Stimulated activated naive CD4-positive, alpha-beta T cell (primary cell): ENCODE data around the gene MECR.
A peak's percentile ranks its signal among the peaks of the same experiment; 100 is the strongest.
"Not testable (repeated sequence)": the region's sequence is repeated elsewhere in the genome, so short reads cannot be mapped to it uniquely, and the experiment has no call there.

Experiments
- DNase-seq, 6 experiments: peaks; one replicate each; lab custom pipeline; 2025; lab: John Stamatoyannopoulos, UW

The MECR gene

DNA sequence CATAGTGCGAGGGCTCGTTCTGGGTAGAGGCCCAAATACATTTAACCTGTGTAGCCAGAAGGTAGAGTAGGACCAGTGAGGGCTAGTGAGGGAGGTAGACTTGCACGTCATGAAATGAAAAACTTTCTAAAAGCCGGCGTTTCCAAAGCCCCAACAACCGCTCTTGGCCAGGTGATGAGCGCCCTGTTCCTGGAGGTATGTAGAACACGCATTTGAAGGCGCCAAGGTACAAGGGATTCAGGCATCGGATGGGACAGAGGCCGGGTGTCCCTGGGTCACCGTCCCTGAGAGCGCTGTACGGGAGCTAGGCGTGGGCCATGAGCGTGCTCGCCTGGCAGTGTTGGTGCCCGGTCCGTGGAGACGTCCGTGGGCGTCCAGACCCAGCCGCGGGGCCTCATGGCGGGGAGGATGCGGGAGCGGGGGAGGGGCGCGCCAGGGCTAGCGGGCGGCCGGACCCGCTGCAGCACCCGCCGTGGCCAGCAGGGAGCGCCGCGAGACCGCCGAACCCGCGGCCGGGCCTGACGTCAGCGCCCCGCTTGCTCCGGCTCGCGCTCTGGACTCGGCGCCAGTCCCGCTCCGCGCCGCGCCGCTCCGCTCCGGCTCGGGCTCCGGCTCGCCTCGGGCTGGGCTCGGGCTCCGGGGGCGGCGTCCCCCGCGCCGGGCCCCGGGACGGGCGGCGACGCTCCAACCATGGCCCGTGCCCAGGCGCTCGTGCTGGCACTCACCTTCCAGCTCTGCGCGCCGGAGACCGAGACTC, 5.4 kb upstream of the MECR start, which contains the start of gene PTPRU:
Gene PTPRU (plus strand): TSS at position 568 of the 757 bp plus-strand sequence. CDS start 123 bp downstream, at position 691.
- DNase-seq, result peak; percentile 50 to 81 (median 72)

- DNase-seq, result not testable (repeated sequence)
Measured at GRCh38 chr1:29234881-29235280, 4.1 kb upstream of the MECR start.

GRCh38 chr1:29234471-29234870, 3.7 kb upstream of the MECR start:
- no peak for DNase-seq

GRCh38 chr1:29233693-29234092, 3.0 kb upstream of the MECR start:
- no peak for DNase-seq

DNA sequence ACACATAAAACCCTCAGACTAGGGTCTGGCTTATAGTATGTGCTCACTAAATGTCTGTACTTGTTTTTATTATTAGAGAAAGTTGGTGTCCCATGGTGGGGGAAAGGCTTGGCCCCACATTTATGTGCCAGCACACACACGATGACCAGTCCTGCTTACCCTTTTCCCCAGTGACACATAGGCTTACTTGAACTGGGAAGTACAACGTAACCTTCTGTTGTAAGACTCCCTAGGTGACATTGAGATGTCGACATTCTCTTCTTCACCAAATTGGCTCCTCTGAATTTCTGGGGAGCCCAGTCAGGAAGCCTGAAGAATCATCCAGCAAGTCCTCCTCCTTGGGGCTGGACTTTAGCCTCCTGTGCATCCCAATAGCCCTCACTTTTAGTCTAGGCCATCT, 1.7 kb upstream of the MECR start:
- no peak for DNase-seq

DNA sequence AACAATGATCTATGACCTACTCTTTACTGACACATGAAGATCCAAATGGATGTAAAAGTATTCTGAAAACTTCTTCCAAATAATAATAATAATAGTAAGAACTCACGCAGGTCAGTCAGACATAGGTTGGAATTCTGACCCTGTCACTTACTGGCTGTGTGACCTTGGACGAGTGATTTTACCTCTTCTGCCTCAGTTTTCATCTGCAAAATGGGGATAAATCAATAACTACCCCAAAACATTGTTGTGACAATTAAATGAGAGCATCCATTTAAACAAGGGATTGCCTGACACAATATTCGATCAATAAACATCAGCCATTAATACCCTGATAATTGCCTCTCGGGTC, 556 bp downstream of the MECR start:
- DNase-seq, result no peak

GRCh38 chr1:29227511-29227910, 3.2 kb downstream of the MECR start:
- no peak for DNase-seq

GRCh38 chr1:29225361-29225760, 5.4 kb downstream of the MECR start:
- no peak for DNase-seq

DNA sequence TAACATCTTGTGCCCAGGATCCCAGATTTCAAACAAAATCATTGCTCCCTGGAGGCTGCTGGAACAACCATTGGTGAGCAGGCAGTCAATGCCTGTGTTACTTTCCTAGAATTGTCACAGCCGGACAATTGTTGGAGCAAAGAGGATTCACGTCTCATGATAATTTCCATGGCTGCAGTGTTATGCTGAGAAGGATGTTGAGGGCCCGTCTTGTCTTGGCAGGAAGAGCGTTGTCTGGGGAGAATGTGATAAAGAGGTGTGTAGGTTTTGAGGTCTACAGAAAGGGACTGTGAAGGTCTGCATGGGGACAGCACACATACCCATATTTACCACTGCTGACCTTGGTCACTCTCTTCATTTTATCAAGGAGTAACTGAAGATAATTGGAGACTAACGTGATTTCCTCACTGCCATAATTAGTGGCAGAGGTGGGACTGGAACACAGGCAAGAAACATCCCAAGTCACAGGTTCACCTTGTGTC, 6.3 kb downstream of the MECR start:
- DNase-seq, result no peak

GRCh38 chr1:29223521-29223920, 7.2 kb downstream of the MECR start:
- no peak for DNase-seq

GRCh38 chr1:29222686-29223085, 8.0 kb downstream of the MECR start:
- DNase-seq, result no peak

- not testable (repeated sequence) for DNase-seq
Measured at GRCh38 chr1:29222260-29222659, 8.5 kb downstream of the MECR start.

GRCh38 chr1:29221296-29221695, 9.4 kb downstream of the MECR start:
- DNase-seq, result no peak

DNA sequence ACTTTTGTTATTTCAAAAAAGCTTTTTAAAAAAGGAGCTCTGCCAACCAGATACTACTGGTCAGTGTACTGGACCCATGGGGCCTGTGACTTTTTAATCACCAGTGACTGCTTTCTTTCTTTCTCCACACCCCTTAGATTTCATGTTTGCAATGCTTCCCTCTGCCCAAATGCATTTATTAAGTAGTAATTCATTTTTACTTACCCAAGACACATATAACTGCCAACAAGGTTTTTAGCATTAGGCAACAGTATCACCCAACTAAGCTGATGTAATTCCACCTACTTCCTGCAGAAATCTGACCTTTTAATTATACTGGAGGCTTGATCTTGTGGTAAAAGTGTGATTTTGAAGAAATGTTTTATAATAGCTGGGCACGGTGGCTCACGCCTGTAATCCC, 12.5 kb downstream of the MECR start:
- no peak for DNase-seq

GRCh38 chr1:29217633-29218032, 13.1 kb downstream of the MECR start:
- no peak for DNase-seq

DNA sequence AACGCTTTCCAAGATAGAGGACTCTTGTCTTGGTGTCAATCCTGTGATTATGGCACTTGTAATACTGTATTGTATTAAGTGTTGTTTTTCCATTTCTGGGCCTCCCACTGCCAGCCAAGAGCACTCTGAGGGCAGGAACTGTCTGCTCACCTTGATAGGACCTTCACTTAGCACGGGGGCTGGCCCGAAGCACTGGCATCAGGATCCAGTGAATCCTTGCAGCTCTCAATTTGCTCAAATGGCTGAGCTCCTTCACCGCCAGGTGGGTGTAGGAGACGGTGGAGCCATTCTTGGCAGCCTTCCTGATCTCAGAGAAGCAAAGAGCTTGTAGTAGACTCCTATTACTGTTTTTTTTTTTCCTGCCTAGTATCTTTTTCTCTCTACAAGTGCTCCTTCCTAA, 17.7 kb downstream of the MECR start:
- no peak for DNase-seq

GRCh38 chr1:29211086-29212030, 19.4 kb downstream of the MECR start:
- DNase-seq, result no peak

GRCh38 chr1:29210278-29211085, 20.3 kb downstream of the MECR start:
- DNase-seq, result no peak

GRCh38 chr1:29209173-29209572, 21.6 kb downstream of the MECR start:
- DNase-seq, result no peak

GRCh38 chr1:29208442-29208841, 22.3 kb downstream of the MECR start:
- DNase-seq, result no peak

- DNase-seq, result peak; percentile 44 to 87 (median 80)
Measured at GRCh38 chr1:29202584-29203340, 28.0 kb downstream of the MECR start.
